Astrocyte of the cerebellum (primary cell): Measurements from ENCODE around the gene GAPDHS.
A peak's percentile ranks its signal among the peaks of the same experiment; 100 is the strongest.

ENCODE experiments used
- DNase-seq: peaks from one replicate; pipeline ENCODE4 v3.0.0-alpha.2; 2011; ENCODE audit warnings: low read depth
- H3K4me3 ChIP-seq: 2 replicates; pipeline ENCODE4 v1.5.1; 2011; ENCODE audit warnings: mild to moderate bottlenecking, low read depth, low read length, moderate library complexity
- in situ Hi-C: cut with HindIII; loops from 2 replicates; pipeline ENCODE4 v1.10.0; 2017; ENCODE audit warnings: low sequenced_read_pairs
- TF ChIP-seq, protein P1 (sequence below): IDR thresholded peaks from 2 replicates; pipeline ENCODE4 v1.5.1; 2012; ENCODE audit warnings: low read length, low read depth, moderate library complexity, mild to moderate bottlenecking; ENCODE audit errors: missing control alignments

Gene GAPDHS

GRCh38 chr19:35514282-35514809 is 18.9 kb upstream of the GAPDHS start:
- H3K4me3 ChIP-seq = no peak overlapping the region
- no peak for DNase-seq
- in situ Hi-C loops = no loop called here
- TF ChIP-seq, protein P1, sequence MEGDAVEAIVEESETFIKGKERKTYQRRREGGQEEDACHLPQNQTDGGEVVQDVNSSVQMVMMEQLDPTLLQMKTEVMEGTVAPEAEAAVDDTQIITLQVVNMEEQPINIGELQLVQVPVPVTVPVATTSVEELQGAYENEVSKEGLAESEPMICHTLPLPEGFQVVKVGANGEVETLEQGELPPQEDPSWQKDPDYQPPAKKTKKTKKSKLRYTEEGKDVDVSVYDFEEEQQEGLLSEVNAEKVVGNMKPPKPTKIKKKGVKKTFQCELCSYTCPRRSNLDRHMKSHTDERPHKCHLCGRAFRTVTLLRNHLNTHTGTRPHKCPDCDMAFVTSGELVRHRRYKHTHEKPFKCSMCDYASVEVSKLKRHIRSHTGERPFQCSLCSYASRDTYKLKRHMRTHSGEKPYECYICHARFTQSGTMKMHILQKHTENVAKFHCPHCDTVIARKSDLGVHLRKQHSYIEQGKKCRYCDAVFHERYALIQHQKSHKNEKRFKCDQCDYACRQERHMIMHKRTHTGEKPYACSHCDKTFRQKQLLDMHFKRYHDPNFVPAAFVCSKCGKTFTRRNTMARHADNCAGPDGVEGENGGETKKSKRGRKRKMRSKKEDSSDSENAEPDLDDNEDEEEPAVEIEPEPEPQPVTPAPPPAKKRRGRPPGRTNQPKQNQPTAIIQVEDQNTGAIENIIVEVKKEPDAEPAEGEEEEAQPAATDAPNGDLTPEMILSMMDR = no peak

- H3K4me3 ChIP-seq = no peak overlapping the region
- no peak for DNase-seq
- TF ChIP-seq, protein P1 = no peak
- in situ Hi-C loops = no loop called here
These were observed 16.9 kb upstream of the GAPDHS start for GRCh38 chr19:35516310-35516709.

DNA sequence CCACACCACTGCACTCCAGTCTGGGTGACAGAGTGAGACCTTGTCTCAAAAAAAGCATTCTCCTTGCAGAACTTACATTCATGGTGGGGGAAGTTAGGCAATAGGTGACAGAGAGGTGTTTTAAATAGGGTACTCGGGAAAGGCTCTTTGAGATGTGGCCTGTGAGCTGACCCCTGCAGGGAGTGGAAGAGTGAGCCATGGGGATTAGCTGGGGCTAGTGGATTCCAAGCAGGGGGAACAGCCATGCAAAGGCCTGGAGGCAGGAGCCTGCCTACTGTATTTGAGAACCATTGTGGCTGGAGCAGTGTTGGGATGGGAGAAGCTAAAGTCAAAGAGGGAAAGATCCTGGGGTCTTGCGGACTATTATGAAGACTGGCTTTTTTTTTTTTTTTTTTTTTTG is 15.9 kb upstream of the GAPDHS start:
- H3K4me3 ChIP-seq = no peak overlapping the region
- TF ChIP-seq, protein P1 = no peak
- no peak for DNase-seq
- in situ Hi-C loops = no loop called here

DNA sequence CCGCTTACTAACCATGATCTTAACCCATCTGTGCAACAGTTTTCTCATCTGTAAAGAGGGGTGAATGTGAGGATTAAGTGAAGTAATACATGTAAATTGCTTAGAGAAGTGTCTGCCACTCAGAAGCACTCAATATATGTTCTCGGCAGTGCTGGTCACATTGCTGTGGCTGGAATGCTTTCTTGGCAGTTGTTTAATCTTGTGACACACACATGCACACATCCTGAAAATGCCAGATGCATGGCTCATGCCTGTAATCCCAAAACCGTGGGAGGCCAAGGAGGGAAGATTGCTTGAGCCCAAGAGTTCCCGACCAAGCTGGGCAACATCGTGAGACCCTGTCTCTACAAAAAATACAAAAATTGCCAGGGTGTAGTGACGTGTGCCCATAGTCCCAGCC is 14.9 kb upstream of the GAPDHS start:
- in situ Hi-C loops = no loop called here
- H3K4me3 ChIP-seq = no peak overlapping the region
- TF ChIP-seq, protein P1 = no peak
- peak; percentile 73 for DNase-seq

DNA sequence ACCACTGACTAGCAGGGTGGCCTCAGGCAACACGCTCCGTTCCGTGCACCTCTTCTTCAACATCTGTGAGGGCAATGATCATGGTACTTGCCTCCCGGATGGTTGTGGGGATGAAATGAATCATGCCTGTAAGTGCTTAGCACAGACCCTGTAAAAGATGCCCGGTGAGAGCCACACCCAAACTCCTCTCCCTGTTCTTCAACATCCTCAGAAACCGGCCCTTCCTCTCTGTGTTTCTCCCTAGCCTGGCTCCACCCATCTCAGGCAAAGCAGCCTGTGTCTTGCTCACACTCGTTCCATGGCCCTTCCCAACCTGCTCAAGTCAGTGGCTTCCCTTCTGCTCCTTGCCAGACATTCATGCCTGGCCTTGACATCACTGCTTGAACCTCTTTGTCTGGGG is 14.0 kb upstream of the GAPDHS start:
- DNase-seq = no peak
- H3K4me3 ChIP-seq = no peak overlapping the region
- in situ Hi-C loops = no loop called here
- TF ChIP-seq, protein P1 = no peak

DNA sequence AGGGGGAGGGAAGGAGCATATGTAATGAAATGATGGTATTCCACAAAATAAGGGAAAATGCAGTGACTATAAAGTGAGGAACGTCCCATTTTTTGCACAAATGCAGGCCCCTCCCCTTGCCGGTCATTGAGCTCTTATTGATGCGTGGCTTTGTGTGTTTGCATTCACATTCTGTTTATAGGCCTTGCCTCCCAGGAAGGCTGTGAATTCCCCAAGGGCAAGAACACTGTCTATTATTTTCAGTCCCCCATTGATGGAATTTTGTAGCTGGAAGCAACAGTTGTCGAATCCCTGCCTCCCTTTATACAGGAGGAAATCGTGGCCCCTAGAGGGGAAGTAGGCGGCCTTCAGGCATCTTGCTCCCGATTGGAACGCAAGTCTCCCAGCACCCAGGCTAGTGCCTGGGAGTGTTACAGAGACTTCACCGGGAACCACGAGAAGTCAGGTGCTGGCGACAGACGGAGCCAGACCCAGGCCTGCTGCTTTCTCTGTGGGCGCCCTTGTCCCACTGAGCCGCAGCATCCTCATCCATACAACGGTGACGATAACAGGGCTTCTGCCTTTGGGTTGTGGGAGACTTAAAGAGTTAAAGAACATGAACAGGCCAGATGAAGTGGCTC is 12.0 kb upstream of the GAPDHS start:
- H3K4me3 ChIP-seq = no peak overlapping the region
- TF ChIP-seq, protein P1 = no peak
- no peak for DNase-seq
- in situ Hi-C loops = no loop called here
